Liver (tissue), 9 donors: ENCODE results near the gene CDH23. TPM values are rescaled to one million over a fixed set of nuclear protein-coding genes. Genes with fewer than 3 reads are reported as not detected.

Experiments used
- DNase-seq: peaks from one replicate; pipeline ENCODE4 v3.0.0-alpha.2; 2017; ENCODE audit warnings: low spot score
- H3K27ac ChIP-seq, 2 donors: one replicate each; pipeline ENCODE4 v1.7.0; 2013; ENCODE audit warnings: inconsistent platforms in 2 of 2, low read length in 2 of 2, control low read depth in 1 of 2, low read depth in 1 of 2, mild to moderate bottlenecking in 1 of 2
- H3K27me3 ChIP-seq, 4 donors: one replicate each; pipeline versions ENCODE4 v1.6.1 to v1.7.0; 2013; ENCODE audit warnings: low read length in 3 of 4, inconsistent platforms in 1 of 4, mild to moderate bottlenecking in 1 of 4, moderate library complexity in 1 of 4; ENCODE audit not compliant: control insufficient read depth in 4 of 4, insufficient read depth in 4 of 4
- H3K36me3 ChIP-seq, 4 donors: one replicate each; pipeline versions ENCODE4 v1.6.1 to v1.7.0; 2013; ENCODE audit warnings: low read length in 3 of 4, mild to moderate bottlenecking in 3 of 4, low read depth in 1 of 4, moderate library complexity in 1 of 4; ENCODE audit not compliant: control insufficient read depth in 4 of 4, insufficient read depth in 3 of 4
- H3K4me1 ChIP-seq, 4 donors: one replicate each; pipeline versions ENCODE4 v1.6.1 to v1.7.0; 2013; ENCODE audit warnings: low read length in 3 of 4, mild to moderate bottlenecking in 3 of 4, moderate library complexity in 1 of 4; ENCODE audit not compliant: control insufficient read depth in 4 of 4, insufficient read depth in 4 of 4
- H3K4me3 ChIP-seq, 3 donors: one replicate each; pipeline versions ENCODE4 v1.6.1 to v1.7.0; 2013; ENCODE audit warnings: low read length in 3 of 3, control low read depth in 1 of 3, low read depth in 1 of 3, mild to moderate bottlenecking in 1 of 3
- H3K9ac ChIP-seq, 2 donors: one replicate each; pipeline ENCODE4 v1.7.0; 2013; ENCODE audit warnings: low read length in 2 of 2, mild to moderate bottlenecking in 2 of 2, moderate library complexity in 2 of 2, control low read depth in 1 of 2, low read depth in 1 of 2
- H3K9me3 ChIP-seq, 4 donors: one replicate each; pipeline versions ENCODE4 v1.6.1 to v1.7.0; 2013; ENCODE audit warnings: low read length in 3 of 4; ENCODE audit not compliant: control insufficient read depth in 4 of 4
- EGR1 ChIP-seq, 2 donors: IDR thresholded peaks; 2 replicates each; pipeline ENCODE4 v1.6.1; 2016 to 2018; ENCODE audit warnings: antibody characterized with exemption in 2 of 2, low read depth in 2 of 2
- FOXA1 ChIP-seq: IDR thresholded peaks from 2 replicates; pipeline ENCODE4 v1.6.1; 2016; ENCODE audit warnings: antibody characterized with exemption
- FOXA2 ChIP-seq: IDR thresholded peaks from 2 replicates; pipeline ENCODE4 v1.6.1; 2016; ENCODE audit warnings: antibody characterized with exemption
- GABPA ChIP-seq, 2 donors: IDR thresholded peaks in 1 of 2; conservative IDR thresholded peaks in 1 of 2; 2 replicates each; pipeline ENCODE4 v1.6.1; 2016; ENCODE audit warnings: antibody characterized with exemption in 2 of 2, mild to moderate bottlenecking in 1 of 2, moderate library complexity in 1 of 2
- HNF4A ChIP-seq, 2 donors: conservative IDR thresholded peaks; 2 replicates each; pipeline ENCODE4 v1.6.1; 2016; ENCODE audit warnings: antibody characterized with exemption in 2 of 2, mild to moderate bottlenecking in 2 of 2
- HNF4G ChIP-seq: IDR thresholded peaks from 2 replicates; pipeline ENCODE4 v1.6.1; 2016; ENCODE audit warnings: antibody characterized with exemption
- JUND ChIP-seq, 2 donors: IDR thresholded peaks; 2 replicates each; pipeline ENCODE4 v1.6.1; 2016; ENCODE audit warnings: antibody characterized with exemption in 2 of 2
- NR2F2 ChIP-seq: IDR thresholded peaks from 2 replicates; pipeline ENCODE4 v1.6.1; 2016; ENCODE audit warnings: antibody characterized with exemption
- RXRA ChIP-seq, 2 donors: IDR thresholded peaks; 2 replicates each; pipeline ENCODE4 v1.6.1; 2017 to 2018; ENCODE audit warnings: antibody characterized with exemption in 2 of 2, mild to moderate bottlenecking in 1 of 2
- SP1 ChIP-seq: IDR thresholded peaks from 2 replicates; pipeline ENCODE4 v1.6.1; 2018; ENCODE audit warnings: antibody characterized with exemption, mild to moderate bottlenecking
- TAF1 ChIP-seq: conservative IDR thresholded peaks from 2 replicates; pipeline ENCODE4 v1.6.1; 2016; ENCODE audit warnings: antibody characterized with exemption, mild to moderate bottlenecking
- YY1 ChIP-seq: IDR thresholded peaks from 2 replicates; pipeline ENCODE4 v1.6.1; 2016; ENCODE audit warnings: antibody characterized with exemption, mild to moderate bottlenecking
- WGBS: extraction: QIAGEN DNeasy Blood & Tissue Kit; methylation state at CpG from one replicate; pipeline ENCODE4 v1.1.7; 2013; 5-methylcytosine and 5-hydroxymethylcytosine counted together
- polyA plus RNA-seq, 2 donors: library from polyadenylated mRNA; stranded (reverse) in 1 of 2; unstranded in 1 of 2; fragments of 200-250 nt in 1 of 2; fragments of >200 nt in 1 of 2; fragmentation: Nextera tagmentation in 1 of 2; extraction: Ambion mirVana in 1 of 2; gene quantifications; one replicate each; pipeline versions ENCODE4 v1.2.1 to v1.2.3, GENCODE V29; 2013 to 2015
- total RNA-seq, 2 donors: library from RNA; depleted of rRNA; stranded (reverse); fragments of >200 nt; gene quantifications; one replicate each; pipeline ENCODE4 v1.2.3, GENCODE V29; 2014
- TF ChIP-seq, protein P1 (sequence below): fragments of 150-350 bp; IDR thresholded peaks from 2 replicates; pipeline ENCODE4 v1.5.1; 2017; ENCODE audit warnings: improper control_type of control experiment, low read depth, low read length; ENCODE audit not compliant: missing input control
- TF ChIP-seq, protein P2 (sequence below): IDR thresholded peaks from 2 replicates; pipeline ENCODE4 v1.6.1; 2016; ENCODE audit warnings: antibody characterized with exemption
- TF ChIP-seq, protein P3 (sequence below): IDR thresholded peaks from 2 replicates; pipeline ENCODE4 v1.6.1; 2016; ENCODE audit warnings: antibody characterized with exemption
- TF ChIP-seq, protein P4 (sequence below): IDR thresholded peaks from 2 replicates; pipeline ENCODE4 v1.6.1; 2016; ENCODE audit warnings: antibody characterized with exemption
- TF ChIP-seq, protein P5 (sequence below): IDR thresholded peaks from 2 replicates; pipeline ENCODE4 v1.6.1; 2016; ENCODE audit warnings: antibody characterized with exemption, mild to moderate bottlenecking
- donor health status: healthy.
- donor health status: healthy.
- donor health status: healthy.
- donor health status: healthy.
- donor health status: healthy.

The CDH23 gene
- total and polyA plus RNA-seq, 4 donors, result 1.5 to 4.7 (median 3.4) TPM

DNA sequence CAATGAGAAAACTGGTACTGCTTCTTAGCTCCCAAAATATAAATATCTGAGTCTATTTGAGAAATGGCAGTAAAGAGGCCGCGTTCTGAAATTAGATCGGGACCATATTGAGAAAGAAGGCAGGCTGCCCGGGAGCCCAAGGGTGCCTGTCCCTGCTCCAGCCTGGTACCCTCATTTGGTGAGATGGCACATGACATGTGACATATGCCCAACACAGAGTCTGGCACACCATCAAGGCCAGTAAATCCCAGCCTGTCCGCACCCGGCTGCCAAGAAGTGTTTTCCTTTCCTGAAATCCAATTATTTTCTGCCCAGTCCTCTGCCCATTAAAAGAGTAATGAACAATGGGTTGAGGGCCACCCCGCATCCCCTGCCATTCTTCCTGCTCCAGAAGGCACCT is 66.4 kb downstream of the CDH23 start:
- Histone ChIP-seq H3K4me1 (peaks cover 3 to 21% (median 14%) of the 10 kb centered on the region in 4 donors), H3K4me3 (no peak overlapping the region), H3K9me3 (no peaks in the 10 kb centered on the region), H3K27me3 (no peaks in the 10 kb centered on the region), H3K36me3 (no peaks in the 10 kb centered on the region), H3K9ac (no peak overlapping the region), H3K27ac (no peak overlapping the region)
- TF ChIP-seq EGR1 (IDR thresholded peaks at IDR 0.05; ENCODE audit: low read depth in 2 of 2), result no peak
- TF ChIP-seq YY1, result no peak
- no peak for TF ChIP-seq SP1
- WGBS, result 84% methylated on average over 7 of the region's 7 CpGs
- no peak for DNase-seq

DNA sequence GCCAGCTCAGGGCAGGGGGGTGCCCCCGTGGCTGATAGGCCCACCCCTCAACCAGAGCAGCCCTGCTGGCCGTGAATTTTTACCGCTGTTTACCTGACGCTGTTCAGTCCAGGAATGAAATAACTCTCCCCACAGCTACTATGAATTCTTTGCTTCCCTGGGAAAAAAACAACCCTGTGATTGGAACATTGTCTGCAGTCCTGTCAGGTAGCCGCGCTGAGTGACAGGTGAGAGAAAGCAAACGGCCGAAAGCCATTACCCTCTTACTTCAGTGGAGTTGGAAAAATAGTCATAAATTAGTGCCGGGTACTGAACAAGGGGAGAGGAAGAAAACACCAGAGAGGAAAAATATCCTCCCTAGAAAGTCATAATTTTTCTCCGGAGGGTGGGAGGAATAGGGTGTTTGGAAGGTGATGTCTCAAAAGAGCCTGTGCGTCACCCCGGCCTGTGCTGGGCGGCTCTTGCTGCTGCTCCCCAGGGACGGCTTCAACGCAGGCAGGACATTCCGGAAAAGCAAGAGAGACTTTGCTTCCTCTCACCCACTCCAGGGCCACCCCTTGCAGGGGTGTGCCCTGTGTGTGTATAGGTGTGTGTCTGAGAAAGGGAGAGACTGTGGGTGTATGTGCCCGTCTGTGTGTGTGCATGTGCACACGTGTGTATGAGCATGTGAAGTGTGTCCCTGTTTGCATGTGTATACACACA is 69.0 kb downstream of the CDH23 start:
- no peak for DNase-seq
- WGBS, result 90% methylated on average over 18 of the region's 18 CpGs

More for the DNA sequence above, 69.0 kb downstream of the CDH23 start:
- Histone ChIP-seq H3K9ac (no peak overlapping the region), H3K4me1 (peaks cover 3 to 21% (median 14%) of the 10 kb centered on the region in 4 donors), H3K9me3 (no peaks in the 10 kb centered on the region), H3K27me3 (no peaks in the 10 kb centered on the region), H3K36me3 (no peaks in the 10 kb centered on the region), H3K27ac (no peak overlapping the region), H3K4me3 (no peak overlapping the region)
- TF ChIP-seq, protein P1, sequence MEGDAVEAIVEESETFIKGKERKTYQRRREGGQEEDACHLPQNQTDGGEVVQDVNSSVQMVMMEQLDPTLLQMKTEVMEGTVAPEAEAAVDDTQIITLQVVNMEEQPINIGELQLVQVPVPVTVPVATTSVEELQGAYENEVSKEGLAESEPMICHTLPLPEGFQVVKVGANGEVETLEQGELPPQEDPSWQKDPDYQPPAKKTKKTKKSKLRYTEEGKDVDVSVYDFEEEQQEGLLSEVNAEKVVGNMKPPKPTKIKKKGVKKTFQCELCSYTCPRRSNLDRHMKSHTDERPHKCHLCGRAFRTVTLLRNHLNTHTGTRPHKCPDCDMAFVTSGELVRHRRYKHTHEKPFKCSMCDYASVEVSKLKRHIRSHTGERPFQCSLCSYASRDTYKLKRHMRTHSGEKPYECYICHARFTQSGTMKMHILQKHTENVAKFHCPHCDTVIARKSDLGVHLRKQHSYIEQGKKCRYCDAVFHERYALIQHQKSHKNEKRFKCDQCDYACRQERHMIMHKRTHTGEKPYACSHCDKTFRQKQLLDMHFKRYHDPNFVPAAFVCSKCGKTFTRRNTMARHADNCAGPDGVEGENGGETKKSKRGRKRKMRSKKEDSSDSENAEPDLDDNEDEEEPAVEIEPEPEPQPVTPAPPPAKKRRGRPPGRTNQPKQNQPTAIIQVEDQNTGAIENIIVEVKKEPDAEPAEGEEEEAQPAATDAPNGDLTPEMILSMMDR, result no peak
- no peak for TF ChIP-seq EGR1 (IDR thresholded peaks at IDR 0.05; ENCODE audit: low read depth in 2 of 2)
- no peak for TF ChIP-seq RXRA (IDR thresholded peaks at IDR 0.05)
- TF ChIP-seq, protein P2, sequence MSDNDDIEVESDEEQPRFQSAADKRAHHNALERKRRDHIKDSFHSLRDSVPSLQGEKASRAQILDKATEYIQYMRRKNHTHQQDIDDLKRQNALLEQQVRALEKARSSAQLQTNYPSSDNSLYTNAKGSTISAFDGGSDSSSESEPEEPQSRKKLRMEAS, result no peak
- TF ChIP-seq FOXA1, result no peak
- no peak for TF ChIP-seq FOXA2
- no peak for TF ChIP-seq NR2F2
- no peak for TF ChIP-seq YY1
- TF ChIP-seq, protein P3, sequence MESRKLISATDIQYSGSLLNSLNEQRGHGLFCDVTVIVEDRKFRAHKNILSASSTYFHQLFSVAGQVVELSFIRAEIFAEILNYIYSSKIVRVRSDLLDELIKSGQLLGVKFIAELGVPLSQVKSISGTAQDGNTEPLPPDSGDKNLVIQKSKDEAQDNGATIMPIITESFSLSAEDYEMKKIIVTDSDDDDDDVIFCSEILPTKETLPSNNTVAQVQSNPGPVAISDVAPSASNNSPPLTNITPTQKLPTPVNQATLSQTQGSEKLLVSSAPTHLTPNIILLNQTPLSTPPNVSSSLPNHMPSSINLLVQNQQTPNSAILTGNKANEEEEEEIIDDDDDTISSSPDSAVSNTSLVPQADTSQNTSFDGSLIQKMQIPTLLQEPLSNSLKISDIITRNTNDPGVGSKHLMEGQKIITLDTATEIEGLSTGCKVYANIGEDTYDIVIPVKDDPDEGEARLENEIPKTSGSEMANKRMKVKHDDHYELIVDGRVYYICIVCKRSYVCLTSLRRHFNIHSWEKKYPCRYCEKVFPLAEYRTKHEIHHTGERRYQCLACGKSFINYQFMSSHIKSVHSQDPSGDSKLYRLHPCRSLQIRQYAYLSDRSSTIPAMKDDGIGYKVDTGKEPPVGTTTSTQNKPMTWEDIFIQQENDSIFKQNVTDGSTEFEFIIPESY, result no peak
- TF ChIP-seq SP1, result no peak
- no peak for TF ChIP-seq HNF4G
- TF ChIP-seq, protein P4, sequence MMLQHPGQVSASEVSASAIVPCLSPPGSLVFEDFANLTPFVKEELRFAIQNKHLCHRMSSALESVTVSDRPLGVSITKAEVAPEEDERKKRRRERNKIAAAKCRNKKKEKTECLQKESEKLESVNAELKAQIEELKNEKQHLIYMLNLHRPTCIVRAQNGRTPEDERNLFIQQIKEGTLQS, result no peak
- no peak for TF ChIP-seq JUND (IDR thresholded peaks at IDR 0.05)
- TF ChIP-seq, protein P5, sequence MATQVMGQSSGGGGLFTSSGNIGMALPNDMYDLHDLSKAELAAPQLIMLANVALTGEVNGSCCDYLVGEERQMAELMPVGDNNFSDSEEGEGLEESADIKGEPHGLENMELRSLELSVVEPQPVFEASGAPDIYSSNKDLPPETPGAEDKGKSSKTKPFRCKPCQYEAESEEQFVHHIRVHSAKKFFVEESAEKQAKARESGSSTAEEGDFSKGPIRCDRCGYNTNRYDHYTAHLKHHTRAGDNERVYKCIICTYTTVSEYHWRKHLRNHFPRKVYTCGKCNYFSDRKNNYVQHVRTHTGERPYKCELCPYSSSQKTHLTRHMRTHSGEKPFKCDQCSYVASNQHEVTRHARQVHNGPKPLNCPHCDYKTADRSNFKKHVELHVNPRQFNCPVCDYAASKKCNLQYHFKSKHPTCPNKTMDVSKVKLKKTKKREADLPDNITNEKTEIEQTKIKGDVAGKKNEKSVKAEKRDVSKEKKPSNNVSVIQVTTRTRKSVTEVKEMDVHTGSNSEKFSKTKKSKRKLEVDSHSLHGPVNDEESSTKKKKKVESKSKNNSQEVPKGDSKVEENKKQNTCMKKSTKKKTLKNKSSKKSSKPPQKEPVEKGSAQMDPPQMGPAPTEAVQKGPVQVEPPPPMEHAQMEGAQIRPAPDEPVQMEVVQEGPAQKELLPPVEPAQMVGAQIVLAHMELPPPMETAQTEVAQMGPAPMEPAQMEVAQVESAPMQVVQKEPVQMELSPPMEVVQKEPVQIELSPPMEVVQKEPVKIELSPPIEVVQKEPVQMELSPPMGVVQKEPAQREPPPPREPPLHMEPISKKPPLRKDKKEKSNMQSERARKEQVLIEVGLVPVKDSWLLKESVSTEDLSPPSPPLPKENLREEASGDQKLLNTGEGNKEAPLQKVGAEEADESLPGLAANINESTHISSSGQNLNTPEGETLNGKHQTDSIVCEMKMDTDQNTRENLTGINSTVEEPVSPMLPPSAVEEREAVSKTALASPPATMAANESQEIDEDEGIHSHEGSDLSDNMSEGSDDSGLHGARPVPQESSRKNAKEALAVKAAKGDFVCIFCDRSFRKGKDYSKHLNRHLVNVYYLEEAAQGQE, result no peak
- TF ChIP-seq HNF4A (conservative IDR thresholded peaks at IDR 0.05), result no peak
- no peak for TF ChIP-seq TAF1
- TF ChIP-seq GABPA (IDR thresholded peaks at IDR 0.05 in 1 of 2, conservative IDR thresholded peaks at IDR 0.05 in 1 of 2), result no peak
